GM12873 (cell line): ENCODE data around the gene CACFD1.

Source experiments
- TF ChIP-seq, protein P1 (sequence below): IDR thresholded peaks from 2 replicates; pipeline ENCODE4 v1.5.1; 2012; ENCODE audit warnings: low read depth, mild to moderate bottlenecking, moderate library complexity, low read length, control low read depth; ENCODE audit not compliant: insufficient read depth; ENCODE audit errors: missing control alignments

Gene CACFD1

DNA sequence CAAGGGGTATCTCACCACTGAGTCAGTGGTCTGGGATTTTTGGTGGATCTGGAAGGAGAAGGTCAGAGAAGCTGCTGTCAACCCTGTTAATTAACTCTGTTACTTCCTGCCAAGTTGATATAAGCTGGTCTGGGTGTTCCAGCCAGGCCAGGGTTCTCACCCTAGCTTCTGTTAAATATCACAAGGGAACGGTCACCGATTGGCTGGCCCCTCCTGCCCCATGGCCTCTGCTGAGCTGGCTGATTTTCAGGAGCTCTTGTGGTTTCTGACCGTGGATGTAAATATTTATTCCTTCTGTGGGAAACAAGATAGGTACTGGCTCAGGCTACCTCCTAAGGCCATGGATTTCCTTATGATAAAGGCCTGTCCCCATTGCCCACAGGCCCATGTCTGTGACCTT is 36.6 kb upstream of the CACFD1 start:
- TF ChIP-seq, protein P1, sequence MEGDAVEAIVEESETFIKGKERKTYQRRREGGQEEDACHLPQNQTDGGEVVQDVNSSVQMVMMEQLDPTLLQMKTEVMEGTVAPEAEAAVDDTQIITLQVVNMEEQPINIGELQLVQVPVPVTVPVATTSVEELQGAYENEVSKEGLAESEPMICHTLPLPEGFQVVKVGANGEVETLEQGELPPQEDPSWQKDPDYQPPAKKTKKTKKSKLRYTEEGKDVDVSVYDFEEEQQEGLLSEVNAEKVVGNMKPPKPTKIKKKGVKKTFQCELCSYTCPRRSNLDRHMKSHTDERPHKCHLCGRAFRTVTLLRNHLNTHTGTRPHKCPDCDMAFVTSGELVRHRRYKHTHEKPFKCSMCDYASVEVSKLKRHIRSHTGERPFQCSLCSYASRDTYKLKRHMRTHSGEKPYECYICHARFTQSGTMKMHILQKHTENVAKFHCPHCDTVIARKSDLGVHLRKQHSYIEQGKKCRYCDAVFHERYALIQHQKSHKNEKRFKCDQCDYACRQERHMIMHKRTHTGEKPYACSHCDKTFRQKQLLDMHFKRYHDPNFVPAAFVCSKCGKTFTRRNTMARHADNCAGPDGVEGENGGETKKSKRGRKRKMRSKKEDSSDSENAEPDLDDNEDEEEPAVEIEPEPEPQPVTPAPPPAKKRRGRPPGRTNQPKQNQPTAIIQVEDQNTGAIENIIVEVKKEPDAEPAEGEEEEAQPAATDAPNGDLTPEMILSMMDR: no peak

DNA sequence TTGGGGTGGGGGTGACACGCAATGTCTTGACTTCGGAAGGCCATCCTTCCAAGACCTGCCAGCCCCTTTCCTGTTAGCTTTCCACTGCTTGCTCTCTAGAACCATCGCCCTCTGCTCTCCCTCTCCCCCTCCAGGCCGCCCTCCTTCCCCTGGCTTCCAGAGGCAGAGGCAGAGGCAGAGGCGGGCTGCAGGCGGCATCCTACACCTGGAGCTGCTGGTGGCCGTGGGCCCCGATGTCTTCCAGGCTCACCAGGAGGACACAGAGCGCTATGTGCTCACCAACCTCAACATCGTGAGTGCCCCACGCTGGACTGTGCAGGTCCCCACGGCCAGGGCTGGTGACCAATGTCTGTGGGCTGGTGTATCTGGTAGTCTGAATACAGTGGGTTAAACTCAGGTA is 35.6 kb upstream of the CACFD1 start:
- TF ChIP-seq, protein P1: no peak

DNA sequence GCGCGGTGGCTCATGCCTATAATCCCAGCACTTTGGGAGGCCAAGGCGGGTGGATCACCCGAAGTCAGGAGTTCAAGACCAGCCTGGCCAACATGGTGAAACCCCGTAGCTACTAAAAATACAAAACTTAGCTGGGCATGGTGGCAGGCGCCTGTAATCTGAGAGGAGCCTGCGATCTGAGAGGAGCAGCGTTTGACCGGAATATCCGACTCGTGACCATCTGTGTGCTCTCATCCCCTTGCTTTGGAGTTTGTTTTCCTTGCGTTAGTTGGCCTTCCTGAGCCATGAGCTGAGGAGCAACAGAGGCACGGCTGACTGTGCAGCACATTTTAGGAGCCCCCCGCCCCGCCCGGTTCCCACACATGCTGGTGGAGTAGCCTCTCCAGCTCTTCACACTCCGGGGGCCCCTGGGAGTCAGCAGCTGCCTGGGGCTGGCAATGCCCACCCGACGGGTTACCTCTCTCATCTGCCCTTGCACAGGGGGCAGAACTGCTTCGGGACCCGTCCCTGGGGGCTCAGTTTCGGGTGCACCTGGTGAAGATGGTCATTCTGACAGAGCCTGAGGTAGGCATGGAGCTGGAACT is 34.6 kb upstream of the CACFD1 start:
- TF ChIP-seq, protein P1: no peak

DNA sequence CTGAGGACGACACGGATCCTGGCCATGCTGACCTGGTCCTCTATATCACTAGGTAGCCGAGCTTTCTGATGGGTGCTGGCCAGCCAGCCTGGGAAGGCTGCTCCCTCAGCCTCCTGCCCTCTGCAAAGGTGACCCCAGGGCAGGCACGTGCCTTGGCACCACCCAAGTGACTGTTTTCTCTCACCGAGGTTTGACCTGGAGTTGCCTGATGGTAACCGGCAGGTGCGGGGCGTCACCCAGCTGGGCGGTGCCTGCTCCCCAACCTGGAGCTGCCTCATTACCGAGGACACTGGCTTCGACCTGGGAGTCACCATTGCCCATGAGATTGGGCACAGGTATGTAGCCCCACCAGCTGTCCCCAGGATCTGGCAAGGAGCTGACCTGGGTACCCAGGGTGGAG is 33.8 kb upstream of the CACFD1 start:
- TF ChIP-seq, protein P1: no peak

DNA sequence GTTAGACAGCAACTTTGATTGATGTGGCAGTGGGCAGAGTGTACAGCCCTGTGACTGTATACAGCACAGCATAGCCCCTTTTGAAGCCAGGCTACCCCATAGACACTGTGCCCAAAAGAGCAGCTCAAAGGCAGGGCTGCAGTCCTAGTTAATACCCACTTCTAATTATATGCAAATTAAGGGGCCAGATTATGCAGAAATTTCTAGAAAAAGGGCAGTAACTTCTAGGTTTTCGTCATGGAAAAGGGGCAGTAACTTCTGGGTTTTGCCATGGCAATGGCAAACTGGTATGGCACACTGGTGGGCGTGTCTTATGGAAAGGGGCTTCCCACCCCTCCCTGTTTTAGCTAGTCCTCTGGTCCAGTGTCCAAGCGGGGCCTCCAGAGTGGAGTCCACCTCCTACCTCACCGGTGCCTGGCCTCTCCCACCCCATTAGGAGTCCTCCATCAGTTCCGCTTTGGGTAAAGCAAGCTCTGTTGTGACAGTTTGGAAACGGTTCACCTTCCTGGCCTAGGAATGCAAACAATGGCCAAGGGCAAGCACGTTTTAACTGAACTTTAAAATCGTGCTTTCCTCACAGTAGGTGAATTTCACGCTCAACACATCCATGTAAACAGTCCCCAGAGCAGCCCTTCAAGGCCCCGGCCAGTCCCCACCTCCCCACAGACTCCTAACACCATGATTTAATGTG is 32.0 kb upstream of the CACFD1 start:
- TF ChIP-seq, protein P1: no peak

DNA sequence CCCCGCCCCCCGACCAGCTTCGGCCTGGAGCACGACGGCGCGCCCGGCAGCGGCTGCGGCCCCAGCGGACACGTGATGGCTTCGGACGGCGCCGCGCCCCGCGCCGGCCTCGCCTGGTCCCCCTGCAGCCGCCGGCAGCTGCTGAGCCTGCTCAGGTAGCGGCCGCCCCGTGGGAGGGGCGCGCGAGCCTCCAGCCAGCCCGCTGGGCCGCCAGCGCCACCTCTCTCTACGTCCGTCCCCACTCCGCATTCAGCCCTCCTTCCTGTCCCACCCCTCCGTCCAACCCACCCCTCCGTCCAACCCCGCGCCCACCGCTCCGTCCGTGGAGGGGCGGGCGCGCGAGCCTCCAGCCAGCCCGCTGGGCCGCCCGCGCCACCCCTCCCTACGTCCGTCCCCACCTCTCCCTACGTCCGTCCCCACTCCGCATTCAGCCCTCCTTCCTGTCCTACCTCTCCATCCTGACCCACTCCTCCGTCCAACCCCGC is 31.1 kb upstream of the CACFD1 start:
- TF ChIP-seq, protein P1: no peak

DNA sequence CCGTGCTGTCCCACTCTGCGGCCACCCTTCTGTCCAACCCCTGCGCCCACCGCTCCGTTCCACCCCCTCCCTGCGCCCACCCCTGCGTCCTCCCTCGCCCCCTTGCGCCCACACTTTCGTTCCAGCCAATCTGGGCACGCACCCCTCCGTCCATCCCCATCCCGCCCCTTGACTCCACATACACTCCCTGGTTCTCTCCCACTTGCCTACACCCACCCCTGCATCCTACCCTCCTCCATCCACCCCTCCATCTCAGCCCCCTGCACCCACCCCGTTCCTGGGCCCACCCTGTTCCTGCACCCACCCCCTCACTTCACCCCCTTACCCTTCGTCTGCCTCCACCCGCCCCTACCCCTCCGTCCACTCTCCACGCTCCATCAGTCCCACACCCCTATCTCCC is 30.6 kb upstream of the CACFD1 start:
- TF ChIP-seq, protein P1: no peak
